Activated CD8-positive, alpha-beta memory T cell treated with anti-CD3 and anti-CD28 coated beads for 24 hours (primary cell): Measurements from ENCODE around the gene CLMP.
"Not testable (repeated sequence)": the region's sequence is repeated elsewhere in the genome, so short reads cannot be mapped to it uniquely, and the experiment has no call there.

Source experiments
- DNase-seq: peaks from one replicate; pipeline ENCODE4 v3.0.0-alpha.2; 2020

The CLMP gene

DNA sequence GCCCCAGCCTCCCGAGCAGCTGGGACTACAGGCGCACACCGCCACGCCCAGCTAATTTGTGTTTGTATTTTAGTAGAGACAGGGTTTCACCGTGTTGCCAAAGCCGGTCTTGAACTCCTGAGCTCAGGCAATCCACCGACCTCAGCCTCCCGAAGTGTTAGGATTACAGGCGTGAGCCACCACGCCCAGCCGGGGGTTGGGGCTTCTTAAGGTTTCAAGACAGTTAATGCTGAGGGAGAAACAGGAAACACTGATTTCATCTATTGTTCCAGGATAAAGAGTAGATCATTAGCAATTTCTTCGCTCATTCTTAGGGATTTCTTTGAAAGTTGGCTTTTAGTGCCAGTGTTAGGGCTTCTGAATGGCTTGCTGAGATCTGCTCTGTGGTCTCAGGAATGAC, 21.2 kb upstream of the CLMP start:
- no peak for DNase-seq

DNA sequence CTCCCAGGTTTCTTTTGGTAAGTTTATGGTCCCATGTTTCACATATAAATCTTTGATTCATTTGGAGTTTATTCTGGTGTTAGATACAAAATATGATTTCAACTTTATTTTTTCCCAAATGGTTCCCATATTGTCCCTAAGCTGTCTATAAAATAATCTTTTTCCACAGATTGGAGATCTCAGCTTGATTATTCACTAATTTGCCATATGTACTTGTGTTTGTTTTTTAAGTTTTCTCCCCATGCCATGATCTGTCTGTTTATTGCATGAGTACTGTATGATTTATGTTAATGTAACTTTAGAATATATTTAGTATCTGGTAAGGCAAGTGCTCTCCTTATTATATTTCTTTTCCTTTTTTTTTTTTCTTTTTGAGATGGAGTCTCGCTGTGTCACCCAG, 19.9 kb upstream of the CLMP start:
- DNase-seq: no peak

DNA sequence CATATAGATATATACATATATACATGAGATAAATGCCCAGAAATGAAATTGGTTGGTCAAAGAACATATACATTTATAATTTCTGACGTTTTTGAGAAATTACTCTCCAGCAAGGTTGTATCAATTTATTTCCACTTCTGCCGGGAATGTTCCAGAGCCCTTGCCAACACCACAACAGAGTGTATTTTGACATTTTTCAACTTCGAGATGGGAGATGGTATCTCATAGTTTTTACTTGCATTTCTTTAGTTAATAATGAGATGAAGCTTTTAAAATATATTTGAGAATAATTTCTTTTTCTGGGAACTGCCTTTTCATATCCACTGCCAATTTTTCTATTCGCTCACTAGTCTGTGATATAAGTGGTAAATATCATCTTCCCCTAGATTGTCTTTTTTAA, 19.3 kb upstream of the CLMP start:
- DNase-seq: no peak

DNA sequence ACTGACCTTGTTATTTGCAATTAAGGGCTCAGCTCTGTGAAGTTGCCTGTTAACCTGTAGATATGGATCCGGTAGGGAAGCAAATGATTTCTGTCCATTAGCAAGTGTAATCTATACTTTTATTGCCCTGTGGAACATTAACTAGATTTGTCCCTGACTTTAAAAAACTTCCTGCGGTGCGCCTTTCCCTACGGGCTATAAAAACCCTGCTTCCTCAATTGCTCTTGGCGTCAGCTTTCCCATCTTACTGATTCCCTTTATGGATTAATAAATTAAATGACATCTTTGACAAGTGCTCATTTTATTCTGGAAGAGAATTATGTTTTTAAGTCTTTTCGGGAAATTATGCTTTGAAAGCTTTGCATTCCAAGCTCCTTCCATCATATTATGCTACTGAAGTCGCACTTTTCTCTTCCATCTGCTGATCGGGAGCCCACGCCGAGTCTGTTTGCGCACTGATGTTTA, 18.3 kb upstream of the CLMP start:
- DNase-seq: no peak

DNA sequence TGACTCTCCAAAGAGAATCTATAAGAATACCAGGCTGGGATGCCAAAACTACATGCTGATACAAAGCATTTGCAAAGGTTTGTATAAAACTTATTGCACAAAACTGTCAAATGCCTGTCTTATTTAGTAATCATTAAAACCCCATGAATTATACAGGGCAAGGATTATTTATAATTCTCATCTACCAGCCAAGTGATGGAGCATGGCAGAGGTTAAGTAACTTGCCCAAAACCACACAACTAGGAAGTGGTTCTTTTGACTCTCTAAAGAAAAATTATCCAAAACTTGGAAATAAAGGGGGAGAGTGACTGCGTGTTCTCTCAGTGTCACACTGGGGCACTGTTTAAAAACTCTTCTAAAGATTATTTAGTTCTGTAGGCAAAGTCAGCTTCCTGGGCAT, 17.4 kb upstream of the CLMP start:
- DNase-seq: no peak

DNA sequence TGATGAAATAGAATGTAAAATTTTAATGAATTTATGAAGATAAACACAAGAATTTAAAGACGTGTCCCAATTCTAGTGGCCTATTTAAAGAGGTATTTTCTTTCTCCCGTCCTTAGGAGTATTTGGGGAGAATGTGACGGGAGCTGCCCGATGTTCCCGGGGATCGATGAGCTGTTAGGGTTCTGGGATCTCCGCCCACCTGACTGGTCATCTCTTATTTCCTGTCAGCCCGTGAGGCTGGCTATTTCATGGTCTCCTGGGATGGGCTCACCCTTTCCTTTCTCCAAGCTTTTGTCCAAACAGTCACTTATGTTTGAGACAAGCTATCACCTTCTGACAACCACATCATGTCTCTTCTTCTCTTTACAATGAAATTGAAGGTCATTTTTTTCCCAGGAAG, 16.9 kb upstream of the CLMP start:
- DNase-seq: no peak

DNA sequence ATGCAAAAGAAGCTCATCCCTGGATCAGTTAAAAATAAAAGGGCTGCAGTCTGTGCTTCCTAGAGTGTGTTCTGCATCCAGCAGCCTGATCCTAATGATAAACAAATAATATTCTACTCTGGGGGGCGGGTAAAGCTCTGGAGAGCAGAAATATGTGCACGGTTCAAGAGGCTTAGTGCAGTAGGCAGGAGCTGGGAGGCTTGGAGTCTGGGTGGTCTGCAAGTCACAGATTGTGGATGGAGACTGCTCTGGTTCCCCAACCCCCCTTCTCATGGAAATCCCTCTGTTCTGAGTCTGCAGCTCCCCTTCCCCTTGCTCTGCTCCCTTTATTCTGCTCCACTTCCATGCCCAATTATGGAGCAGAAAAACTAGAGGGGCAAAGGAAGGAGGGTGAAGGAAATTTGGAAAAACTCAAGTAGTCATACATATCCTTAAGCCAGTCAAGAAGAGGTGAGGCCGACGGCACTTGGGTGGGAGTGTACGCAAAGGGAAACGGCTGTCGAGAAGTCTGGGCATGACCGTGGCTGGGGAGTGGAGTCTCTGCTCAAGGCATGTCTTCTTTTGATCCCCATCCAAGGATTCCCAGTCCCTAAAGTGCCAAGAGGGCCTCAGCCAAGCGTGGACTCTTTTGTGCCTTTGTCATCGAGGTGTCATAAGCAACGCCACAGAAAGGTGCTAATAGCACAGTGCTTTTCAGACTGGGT, 16.3 kb upstream of the CLMP start:
- no peak for DNase-seq

DNA sequence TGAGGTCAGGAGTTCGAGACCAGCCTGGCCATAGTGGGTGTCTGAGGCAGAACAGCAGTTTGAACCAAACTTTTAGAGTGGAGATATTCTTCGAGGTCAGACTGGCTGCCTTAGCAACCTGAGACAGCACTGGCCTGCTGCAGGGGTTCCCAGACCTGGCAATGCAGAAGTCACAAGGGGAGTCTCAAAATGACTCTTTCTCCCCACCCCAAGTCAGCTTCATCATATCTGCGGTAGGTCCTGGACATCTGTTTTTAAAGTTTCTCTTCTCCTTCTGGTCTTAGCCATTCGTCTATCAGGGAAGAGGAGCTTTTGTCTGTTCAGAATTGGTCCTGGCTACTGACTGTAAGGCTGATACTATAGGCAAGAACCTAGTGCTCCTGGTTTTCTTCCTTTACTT, 14.5 kb upstream of the CLMP start:
- no peak for DNase-seq

DNA sequence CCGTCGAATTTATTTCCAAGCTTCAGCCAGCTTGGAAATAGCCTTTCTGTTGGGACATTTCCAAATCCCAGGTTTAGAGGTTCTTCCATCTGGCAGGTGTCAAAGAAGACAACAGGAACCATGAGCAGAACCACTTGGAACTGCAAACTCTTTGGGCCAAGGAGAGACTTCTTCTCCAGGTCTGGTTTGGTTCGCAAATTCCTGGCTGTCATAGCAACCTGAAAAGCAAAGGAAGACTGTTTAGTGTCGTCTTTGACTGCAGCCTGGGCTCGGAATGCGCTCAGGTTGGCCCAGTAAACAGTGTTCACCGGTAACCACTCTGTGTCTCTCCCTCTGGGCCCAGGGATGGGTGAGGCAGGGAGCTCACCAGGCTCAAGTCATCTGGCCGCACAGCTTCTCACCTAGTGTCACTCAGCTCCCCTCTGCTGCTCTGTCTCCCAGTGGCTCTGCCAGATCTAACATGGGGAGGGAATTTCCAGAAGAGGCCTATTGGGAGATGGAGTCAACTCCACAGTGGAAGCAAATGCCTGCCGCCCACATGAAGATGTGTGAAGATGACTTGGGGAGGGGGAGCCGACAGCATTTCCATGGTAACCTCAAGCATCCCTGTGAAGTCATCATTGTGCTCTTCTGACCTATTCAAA, 11.9 kb upstream of the CLMP start:
- DNase-seq: no peak

DNA sequence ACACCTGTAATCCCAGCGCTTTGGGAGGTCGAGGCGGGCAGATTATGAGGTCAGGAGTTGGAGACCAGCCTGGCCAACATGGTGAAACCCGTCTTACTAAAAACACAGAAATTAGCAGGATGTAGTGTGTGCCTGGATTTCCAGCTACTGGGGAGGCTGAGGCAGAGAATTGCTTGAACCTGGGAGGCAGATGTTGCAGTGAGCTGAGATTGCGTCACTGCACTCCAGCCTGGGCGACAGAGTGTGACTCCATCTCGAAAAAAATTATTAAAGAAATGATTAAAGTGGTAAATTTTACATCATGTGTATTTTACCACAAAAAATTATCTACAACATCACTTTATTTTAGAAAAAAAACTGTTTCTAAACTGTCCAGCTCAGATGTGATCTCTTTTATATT, 11.0 kb upstream of the CLMP start:
- not testable (repeated sequence) for DNase-seq

DNA sequence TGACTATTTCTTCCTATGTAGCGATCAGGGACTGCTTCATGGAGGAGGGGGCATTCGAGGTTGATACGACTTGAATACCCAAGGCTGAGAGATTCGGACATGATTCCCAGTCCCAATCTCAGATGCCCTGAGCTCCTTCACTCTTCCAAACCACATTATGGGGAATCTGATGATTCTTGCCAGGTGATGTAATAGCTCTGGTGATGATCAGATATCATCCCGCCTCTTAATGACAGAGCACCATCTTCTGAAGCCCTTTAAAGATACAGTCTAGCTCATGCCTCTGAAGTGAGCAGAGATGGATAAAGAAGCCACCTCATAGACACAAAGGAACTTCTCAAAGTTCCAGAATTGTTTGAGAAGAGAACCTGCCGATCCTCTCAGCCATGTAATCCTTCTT, 8.9 kb upstream of the CLMP start:
- DNase-seq: no peak

DNA sequence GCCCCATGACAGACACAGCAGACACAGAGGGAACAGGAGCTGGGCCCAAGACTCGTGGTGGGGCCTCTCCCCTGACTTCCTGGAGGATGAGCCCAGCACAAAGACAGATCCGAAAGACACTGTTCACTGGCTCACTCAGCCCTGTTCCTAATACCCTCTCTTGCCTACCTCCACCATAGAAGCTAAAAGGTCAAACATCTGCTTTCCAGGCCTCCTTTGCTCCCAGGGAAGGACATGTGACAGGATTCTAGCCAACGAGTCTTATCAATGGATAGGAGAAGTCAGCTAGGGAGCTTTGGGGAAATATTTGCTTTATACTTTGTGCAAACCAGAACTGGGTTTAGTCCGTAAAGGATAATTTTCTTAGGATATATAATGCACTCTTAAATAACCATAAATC, 8.4 kb upstream of the CLMP start:
- DNase-seq: no peak

DNA sequence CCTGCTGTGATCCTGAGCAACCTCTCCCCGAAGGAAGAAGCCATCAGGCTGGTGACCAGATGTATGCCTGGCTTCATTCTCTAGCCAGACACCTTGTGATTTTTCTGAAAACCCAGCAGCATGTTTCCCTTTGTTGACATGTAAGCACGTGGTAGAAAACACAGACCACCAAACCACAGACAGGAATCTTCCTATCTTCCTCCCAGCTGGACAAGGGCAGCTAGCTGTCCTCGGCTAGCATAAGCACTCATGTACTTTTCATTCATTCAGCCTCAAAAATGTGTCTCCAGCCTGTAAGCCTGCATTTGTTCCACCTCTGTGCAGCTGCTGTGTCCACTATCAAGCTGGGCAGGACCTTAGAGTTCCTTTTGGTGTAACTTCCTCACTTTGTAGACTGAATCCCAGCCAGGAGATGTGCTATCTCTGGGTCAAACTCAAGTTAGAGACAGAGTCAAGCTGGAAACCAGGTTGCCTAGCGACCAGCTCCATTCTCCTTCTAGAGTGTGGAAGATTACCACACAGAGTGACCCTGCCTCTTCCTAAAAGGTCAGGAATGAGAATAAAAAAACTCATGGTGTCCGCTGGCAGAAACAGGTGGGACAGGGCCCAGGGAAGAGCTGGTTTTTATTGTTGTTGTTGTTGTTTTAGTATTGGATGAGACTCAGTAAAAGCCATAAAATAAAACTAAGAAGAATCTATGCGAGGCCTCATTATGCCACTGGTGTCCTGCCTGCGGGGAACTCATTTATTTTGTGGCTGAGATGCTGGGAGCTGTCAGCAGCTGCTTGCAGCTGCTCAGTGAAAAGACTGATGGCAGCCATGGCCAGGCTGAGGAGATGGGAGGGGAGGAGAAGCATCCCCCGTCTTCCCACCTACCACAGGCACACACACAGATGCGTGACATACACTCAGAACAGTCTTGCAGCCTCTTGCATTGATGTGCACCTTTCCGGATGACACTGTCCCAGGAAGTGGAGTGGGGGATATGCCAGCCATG, 7.4 kb upstream of the CLMP start:
- no peak for DNase-seq

DNA sequence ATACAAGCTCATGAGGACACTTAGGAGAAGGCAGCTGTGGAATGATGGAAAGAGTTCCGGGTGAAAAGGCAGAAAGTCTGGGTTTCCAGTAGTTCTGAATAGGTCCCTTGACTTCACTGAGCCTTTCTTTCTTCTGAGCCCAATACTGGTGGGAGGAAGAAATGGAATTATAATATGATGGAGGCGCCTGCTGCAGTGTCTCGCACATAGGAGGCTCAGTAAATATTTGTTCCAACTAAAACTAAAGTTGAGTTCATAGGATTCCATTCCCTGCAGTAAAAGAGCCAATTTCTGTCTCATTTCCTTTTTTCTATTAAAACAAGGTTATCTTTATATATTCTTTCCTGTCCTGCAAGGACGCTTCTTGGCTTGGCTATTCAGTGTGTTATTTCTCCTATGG, 5.2 kb upstream of the CLMP start:
- DNase-seq: no peak

DNA sequence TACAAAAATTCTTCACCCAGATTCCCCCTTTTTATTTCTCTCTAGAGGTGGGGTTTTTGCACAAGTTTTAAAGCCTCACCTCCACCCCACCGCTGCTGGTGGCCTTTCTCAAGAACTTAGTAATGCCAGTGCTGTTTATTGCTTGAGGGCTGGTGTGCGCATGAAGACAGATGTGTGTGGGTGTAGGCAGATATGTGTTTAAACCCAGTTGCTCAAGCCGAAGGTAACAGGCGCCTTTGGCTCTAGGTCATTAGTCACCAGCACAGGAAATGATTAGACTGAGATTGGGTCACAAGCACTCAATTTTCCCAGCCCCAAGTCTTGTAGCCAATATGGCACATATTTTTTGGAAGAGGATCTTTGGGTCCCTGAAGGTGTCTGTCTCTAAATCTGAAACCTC, 2.7 kb upstream of the CLMP start:
- DNase-seq: no peak

DNA sequence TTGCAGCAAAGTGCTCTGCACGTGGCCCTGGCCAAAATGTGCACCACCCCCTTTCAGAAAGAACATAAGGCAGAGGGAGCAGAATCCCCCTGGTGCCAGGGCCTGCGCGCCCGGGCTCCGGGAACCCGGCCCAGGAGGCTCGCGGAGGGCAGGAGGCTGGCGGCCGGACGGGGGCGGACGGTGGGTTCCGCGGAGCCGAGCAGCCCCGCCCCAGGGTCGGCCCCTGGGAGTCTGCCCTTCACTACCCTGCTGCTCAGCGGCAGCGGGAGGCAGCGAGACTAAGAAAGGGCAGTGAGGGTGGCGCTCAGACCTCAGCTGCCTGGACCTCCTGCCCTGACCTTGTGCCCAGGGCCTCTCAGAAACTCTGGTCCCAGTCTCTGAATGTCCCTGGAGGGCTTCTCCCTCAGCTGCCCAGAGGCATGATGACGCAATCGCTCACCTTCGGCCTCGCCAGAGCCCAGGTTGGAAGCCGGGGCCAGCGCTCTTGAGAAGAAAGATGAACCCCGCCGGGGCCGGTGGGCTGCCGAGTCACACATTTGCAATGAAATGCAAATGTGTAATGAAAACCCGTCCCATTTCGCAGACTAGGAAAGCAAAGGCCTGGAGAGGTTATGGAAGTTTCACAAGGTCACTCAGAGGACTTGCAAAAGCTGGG, 1.1 kb upstream of the CLMP start:
- peak; percentile 60 for DNase-seq

DNA sequence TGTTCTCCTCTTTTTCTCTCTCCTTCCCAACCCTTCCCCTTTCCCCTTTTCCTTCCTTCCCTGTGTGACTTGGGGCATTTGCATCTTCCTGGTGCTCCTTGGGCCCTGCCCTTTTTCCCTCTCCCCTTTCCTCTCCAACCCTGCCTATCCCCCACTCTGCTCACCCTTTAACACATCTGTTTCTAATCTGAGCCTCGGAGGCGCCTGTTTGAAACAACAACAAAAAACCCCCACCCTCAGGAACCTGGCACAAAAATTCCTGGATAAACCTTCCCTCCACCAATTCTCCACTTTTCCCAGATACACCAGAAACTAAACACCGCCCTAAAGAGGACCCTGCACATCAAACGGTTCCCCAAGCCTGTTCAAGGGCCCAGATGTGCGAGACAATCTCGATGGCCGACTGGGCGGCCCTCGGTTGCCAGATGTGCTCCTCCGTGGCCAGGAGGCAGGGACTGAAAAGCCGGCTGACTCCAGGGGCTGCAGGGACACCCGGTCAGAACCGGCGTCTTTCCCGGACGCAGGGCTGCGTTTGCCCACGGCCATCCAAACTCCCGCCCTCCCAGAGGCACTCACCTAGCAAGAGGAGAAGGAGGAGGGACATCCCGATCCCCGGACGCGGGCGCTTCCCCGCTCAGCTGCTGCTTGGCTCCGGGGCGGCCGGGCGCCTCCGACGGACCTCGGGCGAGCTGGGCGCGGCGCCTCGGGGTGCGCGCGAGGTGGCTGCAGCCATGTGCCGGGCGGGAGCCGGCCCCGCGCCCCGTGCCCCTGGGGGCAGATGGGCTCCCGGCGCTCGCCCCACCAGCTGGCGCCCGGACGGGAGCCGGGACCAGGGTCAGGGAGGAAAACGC, 486 bp downstream of the CLMP start:
- DNase-seq: peak; percentile 57

DNA sequence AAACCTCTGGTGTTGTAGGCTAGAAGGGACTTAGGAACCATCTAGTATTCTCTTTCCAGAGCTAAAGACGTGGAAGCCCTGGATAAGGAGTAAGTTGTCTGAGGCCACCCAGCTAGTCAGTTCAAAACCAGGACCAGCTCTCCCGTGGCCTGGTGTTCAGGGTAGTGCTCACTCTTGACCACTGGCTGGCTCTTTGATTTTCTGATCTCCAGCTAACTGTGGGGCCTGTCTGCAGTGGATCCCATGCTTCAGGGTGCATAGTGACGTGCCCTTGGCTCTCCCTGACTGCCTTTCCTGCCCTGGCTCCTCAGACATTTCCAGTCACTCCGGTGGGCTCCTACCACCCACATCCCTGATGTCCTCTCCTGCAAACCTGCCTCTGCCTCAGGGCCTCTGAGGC, 1.3 kb downstream of the CLMP start:
- DNase-seq: no peak

DNA sequence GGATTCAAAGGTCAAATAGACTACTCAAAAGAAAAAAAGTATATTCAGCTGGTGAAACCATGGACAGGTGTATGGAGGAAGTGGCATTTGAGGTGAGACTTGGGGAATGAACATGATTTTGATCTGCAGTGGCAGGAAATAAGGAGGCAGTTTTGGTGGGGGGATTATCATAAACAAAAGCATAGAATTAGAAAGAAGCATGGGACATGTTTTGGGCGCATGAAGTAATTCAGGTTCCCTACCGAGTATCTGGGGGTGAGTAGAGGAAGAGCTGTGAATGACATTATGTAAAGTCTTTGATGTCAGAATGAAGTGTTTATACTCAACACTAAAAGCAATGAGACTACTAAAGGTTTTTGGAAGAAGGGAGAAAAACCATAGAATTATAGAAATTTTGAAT, 3.1 kb downstream of the CLMP start:
- no peak for DNase-seq

DNA sequence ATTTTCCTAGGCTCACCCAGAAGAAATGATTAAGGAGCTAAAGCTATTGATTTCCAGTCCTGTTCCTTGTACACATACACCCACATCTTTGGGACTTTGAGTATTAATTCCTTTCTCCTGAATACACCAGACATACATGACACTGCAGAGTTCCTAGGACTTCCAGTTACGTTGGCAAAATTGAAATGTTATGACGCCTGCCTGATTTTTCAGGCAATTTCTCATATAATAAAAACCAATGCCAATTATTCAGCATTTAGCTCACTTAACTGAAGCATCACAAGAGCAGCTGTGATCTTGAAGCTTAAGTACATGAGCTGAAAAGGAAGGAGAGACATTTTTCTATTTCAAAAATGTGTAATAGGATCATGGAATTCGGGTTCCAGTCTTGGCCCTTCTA, 4.5 kb downstream of the CLMP start:
- DNase-seq: no peak

DNA sequence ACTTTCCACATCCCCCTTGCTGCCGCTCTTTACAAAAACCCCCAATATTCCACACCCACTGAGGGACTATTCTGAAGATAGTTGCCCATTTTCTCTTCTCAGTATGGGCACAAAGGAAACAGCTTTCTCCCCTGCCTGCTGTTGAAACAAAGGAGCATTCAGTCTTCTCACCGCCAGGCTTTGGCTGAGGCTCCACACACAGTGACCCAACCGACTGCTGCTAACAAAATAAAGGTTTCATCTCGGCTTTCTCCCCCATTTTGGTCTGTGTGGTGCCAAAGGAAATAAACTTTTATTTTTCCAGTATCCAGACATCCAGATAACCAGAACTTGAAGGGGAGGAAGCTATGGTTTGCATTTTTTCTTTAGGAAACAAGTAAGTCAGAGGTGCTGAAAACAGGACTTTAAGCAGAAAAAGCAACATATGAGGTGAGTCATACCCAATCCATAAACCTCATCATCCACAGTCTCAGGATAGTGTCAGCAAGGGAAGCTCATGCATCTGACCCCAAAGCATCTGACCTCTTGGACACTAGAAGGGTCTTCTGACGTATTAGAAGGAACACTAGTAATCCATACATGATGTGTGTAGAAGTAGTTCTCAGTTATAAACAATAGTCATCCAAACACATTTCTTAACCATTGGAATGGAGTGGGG, 6.4 kb downstream of the CLMP start:
- no peak for DNase-seq
